ENCODE data around the gene OPALIN.

GRCh38 chr10:96377816-96378294, 19.1 kb upstream of the OPALIN start:
- no peak for TF ChIP-seq TAF1 (IDR thresholded peaks at IDR 0.05; ENCODE audit: borderline replicate concordance, insufficient read depth, low read length)
- TF ChIP-seq, protein P1, sequence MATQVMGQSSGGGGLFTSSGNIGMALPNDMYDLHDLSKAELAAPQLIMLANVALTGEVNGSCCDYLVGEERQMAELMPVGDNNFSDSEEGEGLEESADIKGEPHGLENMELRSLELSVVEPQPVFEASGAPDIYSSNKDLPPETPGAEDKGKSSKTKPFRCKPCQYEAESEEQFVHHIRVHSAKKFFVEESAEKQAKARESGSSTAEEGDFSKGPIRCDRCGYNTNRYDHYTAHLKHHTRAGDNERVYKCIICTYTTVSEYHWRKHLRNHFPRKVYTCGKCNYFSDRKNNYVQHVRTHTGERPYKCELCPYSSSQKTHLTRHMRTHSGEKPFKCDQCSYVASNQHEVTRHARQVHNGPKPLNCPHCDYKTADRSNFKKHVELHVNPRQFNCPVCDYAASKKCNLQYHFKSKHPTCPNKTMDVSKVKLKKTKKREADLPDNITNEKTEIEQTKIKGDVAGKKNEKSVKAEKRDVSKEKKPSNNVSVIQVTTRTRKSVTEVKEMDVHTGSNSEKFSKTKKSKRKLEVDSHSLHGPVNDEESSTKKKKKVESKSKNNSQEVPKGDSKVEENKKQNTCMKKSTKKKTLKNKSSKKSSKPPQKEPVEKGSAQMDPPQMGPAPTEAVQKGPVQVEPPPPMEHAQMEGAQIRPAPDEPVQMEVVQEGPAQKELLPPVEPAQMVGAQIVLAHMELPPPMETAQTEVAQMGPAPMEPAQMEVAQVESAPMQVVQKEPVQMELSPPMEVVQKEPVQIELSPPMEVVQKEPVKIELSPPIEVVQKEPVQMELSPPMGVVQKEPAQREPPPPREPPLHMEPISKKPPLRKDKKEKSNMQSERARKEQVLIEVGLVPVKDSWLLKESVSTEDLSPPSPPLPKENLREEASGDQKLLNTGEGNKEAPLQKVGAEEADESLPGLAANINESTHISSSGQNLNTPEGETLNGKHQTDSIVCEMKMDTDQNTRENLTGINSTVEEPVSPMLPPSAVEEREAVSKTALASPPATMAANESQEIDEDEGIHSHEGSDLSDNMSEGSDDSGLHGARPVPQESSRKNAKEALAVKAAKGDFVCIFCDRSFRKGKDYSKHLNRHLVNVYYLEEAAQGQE (IDR thresholded peaks at IDR 0.05; ENCODE audit: insufficient read depth in 1 of 2, low read depth in 2 of 2, low read length in 2 of 2), result no peak
- no peak for TF ChIP-seq POLR2AphosphoS5 (IDR thresholded peaks at IDR 0.05; ENCODE audit: low read depth, low read length)
- TF ChIP-seq SIN3A (IDR thresholded peaks at IDR 0.05; ENCODE audit: borderline replicate concordance, insufficient read depth, low read length), result no peak
